ENCODE measurements around the gene PMVK. TPM values are rescaled to one million over a fixed set of nuclear protein-coding genes. Genes with fewer than 3 reads are reported as not detected.

The PMVK gene
- total RNA-seq, 1 experiment from 2014 or later: 24.0 TPM

GRCh38 chr1:154883919-154884868 is 52.3 kb downstream of the PMVK start:
- Histone ChIP-seq H3K9me2 (ENCODE audit: insufficient read depth) (no peaks in the 10 kb centered on the region), H2AFZ (ENCODE audit: low read depth, low read length, poor library complexity, severe bottlenecking) (no peak overlapping the region), H3K9ac (ENCODE audit: low read length) (no peak overlapping the region), H4K20me1 (ENCODE audit: insufficient read depth) (no peaks in the 10 kb centered on the region), H3K4me1 (ENCODE audit: control insufficient read depth in 1 of 2, insufficient read depth in 2 of 2, low read length in 2 of 2) (peaks cover 0 to 7% of the 10 kb centered on the region in 2 experiments; a peak in 2 of 4 replicates), H3K27me3 (ENCODE audit: insufficient read depth, low read length) (no peaks in the 10 kb centered on the region), H3K27ac (ENCODE audit: low read depth, low read length) (no peak overlapping the region), H3K4me2 (ENCODE audit: low read length) (no peak overlapping the region), H3K36me3 (ENCODE audit: control insufficient read depth in 1 of 2, insufficient read depth in 2 of 2, low read length in 2 of 2) (no peaks in the 10 kb centered on the region), H3K4me3 (replicated peaks in 1 of 2; ENCODE audit: low read depth in 1 of 2, low read length in 2 of 2) (no peak overlapping the region), H3K9me3 (ENCODE audit: control insufficient read depth in 1 of 2, insufficient read depth in 1 of 2, low read depth in 1 of 2, low read length in 2 of 2) (no peaks in the 10 kb centered on the region), H3K79me2 (ENCODE audit: insufficient read depth, low read length) (no peaks in the 10 kb centered on the region)
- POLR2A ChIA-PET: no interaction called here
- CTCF ChIA-PET: no interaction called here
- DNase-seq (ENCODE audit: low read depth, low spot score) (no peak), ATAC-seq (no peak)
- RAD21 ChIA-PET (ENCODE audit: low non-redundant PET in 1 of 2, low total read pairs in 2 of 2, uncharacterized antibody in 2 of 2, unreplicated experiment in 2 of 2): no interaction called here
- BruUV-seq (replicated peaks): no TSS peak
- intact Hi-C loops (cut with micrococcal nuclease): no loop called here
- no peak for TF ChIP-seq ZNF274 (IDR thresholded peaks at IDR 0.05; ENCODE audit: low read depth, low read length)
- no peak for TF ChIP-seq SP1 (IDR thresholded peaks at IDR 0.05; ENCODE audit: low read depth)
- TF ChIP-seq TCF7L2 (IDR thresholded peaks at IDR 0.05; ENCODE audit: borderline replicate concordance, extremely low read depth, insufficient read depth, insufficient read length): no peak
- no peak for TF ChIP-seq ATF3 (IDR thresholded peaks at IDR 0.05)
- no peak for TF ChIP-seq POLR2A (IDR thresholded peaks at IDR 0.05; ENCODE audit: borderline replicate concordance, extremely low read depth, insufficient read depth, insufficient read length)
- no peak for TF ChIP-seq EGR1 (IDR thresholded peaks at IDR 0.05; ENCODE audit: low read depth)
- no peak for TF ChIP-seq SRF (IDR thresholded peaks at IDR 0.05; ENCODE audit: low read depth)
- TF ChIP-seq ZBTB33 (IDR thresholded peaks at IDR 0.05; ENCODE audit: extremely low read depth, insufficient replicate concordance, low read length): no peak
- no peak for TF ChIP-seq EZH2phosphoT487 (IDR thresholded peaks at IDR 0.05; ENCODE audit: borderline replicate concordance)
- TF ChIP-seq, protein P1, sequence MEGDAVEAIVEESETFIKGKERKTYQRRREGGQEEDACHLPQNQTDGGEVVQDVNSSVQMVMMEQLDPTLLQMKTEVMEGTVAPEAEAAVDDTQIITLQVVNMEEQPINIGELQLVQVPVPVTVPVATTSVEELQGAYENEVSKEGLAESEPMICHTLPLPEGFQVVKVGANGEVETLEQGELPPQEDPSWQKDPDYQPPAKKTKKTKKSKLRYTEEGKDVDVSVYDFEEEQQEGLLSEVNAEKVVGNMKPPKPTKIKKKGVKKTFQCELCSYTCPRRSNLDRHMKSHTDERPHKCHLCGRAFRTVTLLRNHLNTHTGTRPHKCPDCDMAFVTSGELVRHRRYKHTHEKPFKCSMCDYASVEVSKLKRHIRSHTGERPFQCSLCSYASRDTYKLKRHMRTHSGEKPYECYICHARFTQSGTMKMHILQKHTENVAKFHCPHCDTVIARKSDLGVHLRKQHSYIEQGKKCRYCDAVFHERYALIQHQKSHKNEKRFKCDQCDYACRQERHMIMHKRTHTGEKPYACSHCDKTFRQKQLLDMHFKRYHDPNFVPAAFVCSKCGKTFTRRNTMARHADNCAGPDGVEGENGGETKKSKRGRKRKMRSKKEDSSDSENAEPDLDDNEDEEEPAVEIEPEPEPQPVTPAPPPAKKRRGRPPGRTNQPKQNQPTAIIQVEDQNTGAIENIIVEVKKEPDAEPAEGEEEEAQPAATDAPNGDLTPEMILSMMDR (IDR thresholded peaks at IDR 0.05 in 2 of 3, conservative IDR thresholded peaks at IDR 0.05 in 1 of 3; ENCODE audit: borderline replicate concordance in 1 of 3, insufficient read depth in 1 of 3, low read depth in 2 of 3, low read length in 2 of 3): no peak
- no peak for TF ChIP-seq FOSL1 (IDR thresholded peaks at IDR 0.05; ENCODE audit: low read depth)
- TF ChIP-seq EZH2 (IDR thresholded peaks at IDR 0.05): no peak
- TF ChIP-seq MAX (IDR thresholded peaks at IDR 0.05): no peak
- no peak for TF ChIP-seq ELF1 (IDR thresholded peaks at IDR 0.05; ENCODE audit: borderline replicate concordance, low read depth)
- TF ChIP-seq SIN3A (IDR thresholded peaks at IDR 0.05; ENCODE audit: low read depth): no peak
- TF ChIP-seq POLR2AphosphoS5 (IDR thresholded peaks at IDR 0.05; ENCODE audit: low read depth, low read length): no peak
- no peak for TF ChIP-seq YY1 (IDR thresholded peaks at IDR 0.05; ENCODE audit: extremely low read depth, insufficient replicate concordance, low read depth, low read length)
- TF ChIP-seq ZFX (IDR thresholded peaks at IDR 0.05): no peak
- TF ChIP-seq CEBPB (IDR thresholded peaks at IDR 0.05; ENCODE audit: low read depth): no peak

All from HCT116 (cell line).